Thoracic aorta (tissue), 2 donors: Measurements from ENCODE around the gene BRPF3. TPM values are rescaled to one million over a fixed set of nuclear protein-coding genes. Genes with fewer than 3 reads are reported as not detected.

Experiments used
- ATAC-seq: fragments of 150-250 bp; one replicate; pipeline ENCODE4 v1.8.0; 2017; ENCODE audit warnings: low read depth; ENCODE audit not compliant: insufficient number of reproducible peaks, low FRiP score
- DNase-seq: peaks from one replicate; pipeline ENCODE4 v3.0.0-alpha.2; 2020; ENCODE audit warnings: low spot score
- H3K27ac ChIP-seq, 2 donors: fragments of 200-600 bp; sonication (generic); 1 replicate in 1 of 2; 2 replicates in 1 of 2; pipeline ENCODE4 v1.5.1; 2016; ENCODE audit warnings: mild to moderate bottlenecking in 2 of 2, moderate library complexity in 2 of 2
- H3K27me3 ChIP-seq: fragments of 200-600 bp; sonication (generic); replicated peaks from 2 replicates; pipeline ENCODE4 v1.6.0; 2016; ENCODE audit warnings: mild to moderate bottlenecking; ENCODE audit not compliant: insufficient read depth
- H3K36me3 ChIP-seq: fragments of 200-600 bp; sonication (generic); one replicate; pipeline ENCODE4 v1.5.1; 2016
- H3K4me1 ChIP-seq, 2 donors: fragments of 200-600 bp; sonication (generic); 1 replicate in 1 of 2; 2 replicates in 1 of 2; pipeline versions ENCODE4 v1.5.1 to v1.6.0; 2016; ENCODE audit warnings: low read depth in 2 of 2, mild to moderate bottlenecking in 1 of 2; ENCODE audit not compliant: control insufficient read depth in 1 of 2
- H3K4me3 ChIP-seq: fragments of 200-600 bp; sonication (generic); 2 replicates; pipeline ENCODE4 v1.5.1; 2016; ENCODE audit warnings: mild to moderate bottlenecking
- H3K9me3 ChIP-seq: fragments of 200-600 bp; sonication (generic); 2 replicates; pipeline ENCODE4 v1.5.1; 2016
- CTCF ChIP-seq: fragments of 200-600 bp; sonication (generic); IDR thresholded peaks from one replicate; pipeline ENCODE4 v1.5.1; 2019; ENCODE audit warnings: antibody characterized with exemption
- total RNA-seq, 2 donors: library from RNA; depleted of rRNA; stranded (reverse); fragments of >200 nt; gene quantifications; one replicate each; pipeline versions ENCODE4 v1.1.0 to v1.2.3, GENCODE V29; 2016

BRPF3 gene
- total RNA-seq, 2 donors from 2014 or later: 23.2 to 29.2 TPM

GRCh38 chr6:36267731-36268477, 71.4 kb downstream of the BRPF3 start:
- TF ChIP-seq CTCF: no peak
- no peak for DNase-seq

GRCh38 chr6:36268478-36269275, 72.1 kb downstream of the BRPF3 start:
- H3K4me3 ChIP-seq: no peak overlapping the region
- no peak for ATAC-seq
- peaks cover 6% of the 10 kb centered on the region for H3K9me3 ChIP-seq
- no peak overlapping the region for H3K27ac ChIP-seq
- peaks cover 0 to 8% of the 10 kb centered on the region in 2 donors for H3K4me1 ChIP-seq
- no peaks in the 10 kb centered on the region for H3K27me3 ChIP-seq
- DNase-seq: no peak
- TF ChIP-seq CTCF: no peak
- no peaks in the 10 kb centered on the region for H3K36me3 ChIP-seq

More at GRCh38 chr6:36267731-36268477, 71.4 kb downstream of the BRPF3 start:
- no peak for ATAC-seq
- Histone ChIP-seq H3K27me3 (no peaks in the 10 kb centered on the region), H3K36me3 (no peaks in the 10 kb centered on the region), H3K27ac (no peak overlapping the region), H3K9me3 (peaks cover 6% of the 10 kb centered on the region), H3K4me3 (no peak overlapping the region), H3K4me1 (peaks cover 0 to 8% of the 10 kb centered on the region in 2 donors)

GRCh38 chr6:36269834-36270705, 73.5 kb downstream of the BRPF3 start, which contains the start of gene PNPLA1:
TSS of gene PNPLA1 (plus strand) at chr6:36270060. CDS start at chr6:36270460, 400 bp downstream.
- ATAC-seq: no peak
- DNase-seq: no peak
- H3K9me3 ChIP-seq: peaks cover 6% of the 10 kb centered on the region
- H3K27ac ChIP-seq: no peak within 1 kb of the TSS
- H3K27me3 ChIP-seq: no peaks in the 10 kb centered on the region
- TF ChIP-seq CTCF: no peak
- H3K4me1 ChIP-seq: peaks cover 0 to 8% of the 10 kb centered on the region in 2 donors
- no peaks in the 10 kb centered on the region for H3K36me3 ChIP-seq
- no peak within 1 kb of the TSS for H3K4me3 ChIP-seq

GRCh38 chr6:36272234-36272633, 75.7 kb downstream of the BRPF3 start:
- Histone ChIP-seq H3K36me3 (no peaks in the 10 kb centered on the region), H3K27ac (no peak overlapping the region), H3K27me3 (no peaks in the 10 kb centered on the region), H3K4me1 (peaks cover 0 to 8% of the 10 kb centered on the region in 2 donors), H3K4me3 (no peak overlapping the region), H3K9me3 (no peaks in the 10 kb centered on the region)
- no peak for ATAC-seq
- DNase-seq: no peak
- no peak for TF ChIP-seq CTCF
